Limb (tissue), 2 donors: ENCODE measurements around the gene BBLN.
"Not testable (repeated sequence)": the region's sequence is repeated elsewhere in the genome, so short reads cannot be mapped to it uniquely, and the experiment has no call there.

Source experiments
- DNase-seq, 2 donors: peaks; one replicate each; pipeline ENCODE4 v3.0.0-alpha.2; 2016; ENCODE audit errors: extremely low spot score in 2 of 2

Gene BBLN

DNA sequence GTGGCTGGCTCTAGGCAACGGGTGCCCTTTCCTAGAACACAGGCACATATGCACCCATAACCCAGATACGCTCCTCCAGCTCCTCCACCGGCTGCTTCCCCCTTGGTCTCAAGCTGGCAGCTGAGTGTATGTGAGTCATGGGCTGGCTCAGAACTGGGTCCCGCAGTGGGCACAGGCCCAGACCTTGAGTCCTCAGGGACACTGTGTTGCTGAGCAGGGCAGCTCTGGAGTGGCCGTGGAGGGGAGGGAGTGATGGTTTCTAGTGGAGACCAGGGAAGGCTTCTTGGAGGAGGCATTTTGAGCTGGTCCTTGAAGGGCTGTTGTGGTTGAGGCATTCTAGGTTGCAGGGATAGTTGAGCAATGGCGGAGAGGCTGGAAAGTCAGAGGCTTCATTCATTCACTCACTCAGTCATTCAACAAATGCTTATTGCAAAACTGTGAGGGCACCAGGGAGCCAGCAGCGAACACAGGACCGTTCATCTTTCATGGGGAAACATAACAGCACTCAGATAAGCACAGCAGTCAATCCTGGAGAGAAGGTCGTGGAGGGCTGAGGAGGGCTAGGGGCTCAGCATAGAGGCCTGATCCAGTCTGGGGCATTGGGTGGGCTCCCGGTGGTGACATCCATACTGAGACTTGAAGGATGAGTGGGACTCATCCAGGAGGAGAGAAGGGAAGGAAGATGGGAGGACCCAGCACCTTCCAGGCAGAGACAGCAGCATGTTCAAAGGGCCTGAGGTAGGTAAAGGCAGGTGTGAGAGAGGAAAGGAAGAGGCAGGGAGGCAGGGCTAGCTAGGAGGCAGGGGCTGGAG, 2.4 kb downstream of the BBLN start:
- no peak for DNase-seq

DNA sequence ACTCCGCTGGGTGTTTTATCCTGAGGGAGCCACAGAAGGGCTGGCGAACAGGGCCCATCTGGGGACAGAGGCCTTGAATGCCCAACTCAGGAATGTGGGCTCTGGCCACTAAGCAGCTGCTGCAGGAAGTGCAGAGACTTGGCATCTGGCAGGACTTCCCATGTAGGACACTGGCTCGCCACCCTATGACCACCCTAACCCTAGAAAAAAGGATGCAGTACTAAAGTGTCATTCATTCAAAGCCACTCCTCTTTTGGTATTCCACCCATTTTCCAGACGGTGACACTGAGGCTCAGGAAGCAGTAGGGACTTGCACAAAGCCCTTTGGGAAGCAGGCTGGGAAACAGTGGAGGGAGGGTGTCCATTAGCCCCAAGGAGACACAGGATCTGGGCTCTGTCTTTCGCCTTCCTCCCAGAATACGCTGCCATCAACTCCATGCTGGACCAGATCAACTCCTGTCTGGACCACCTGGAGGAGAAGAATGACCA, 3.0 kb downstream of the BBLN start:
- no peak for DNase-seq

DNA sequence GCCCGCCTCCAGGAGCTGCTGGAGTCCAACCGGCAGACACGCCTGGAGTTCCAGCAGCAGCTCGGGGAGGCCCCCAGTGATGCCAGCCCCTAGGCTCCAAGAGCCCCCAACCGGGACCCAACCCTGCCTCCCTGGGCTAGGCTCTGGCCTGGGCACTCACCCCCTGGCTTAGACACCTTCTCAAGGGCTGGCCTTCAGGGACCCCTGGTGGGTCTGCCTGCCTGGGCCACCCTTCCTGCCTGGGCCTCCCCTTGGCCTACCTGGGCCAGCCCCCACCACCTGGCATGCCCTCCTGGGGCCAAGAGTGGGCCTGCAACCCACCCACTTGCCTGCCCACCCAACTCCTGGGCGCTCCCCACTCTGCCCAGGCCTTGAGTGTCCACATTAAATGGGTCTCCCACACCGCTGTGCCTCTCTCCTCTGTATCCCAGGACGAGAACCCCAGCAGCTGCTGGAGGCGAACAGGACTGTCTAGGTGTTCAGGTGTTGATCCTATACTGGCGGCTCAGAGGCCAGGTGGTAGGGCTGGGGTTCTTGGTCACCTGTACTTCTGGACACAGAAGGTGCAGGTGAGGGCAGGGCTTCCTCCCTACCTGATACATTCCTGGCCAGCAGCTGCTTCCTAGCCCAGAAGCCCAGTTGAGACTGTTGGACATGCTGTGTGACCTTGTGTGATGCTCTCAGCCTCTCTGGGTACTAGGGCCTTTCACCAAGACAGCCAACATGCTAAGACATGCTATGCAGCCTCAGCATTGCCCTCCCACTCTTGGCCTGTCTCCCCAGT, 3.6 kb downstream of the BBLN start:
- DNase-seq, result no peak

DNA sequence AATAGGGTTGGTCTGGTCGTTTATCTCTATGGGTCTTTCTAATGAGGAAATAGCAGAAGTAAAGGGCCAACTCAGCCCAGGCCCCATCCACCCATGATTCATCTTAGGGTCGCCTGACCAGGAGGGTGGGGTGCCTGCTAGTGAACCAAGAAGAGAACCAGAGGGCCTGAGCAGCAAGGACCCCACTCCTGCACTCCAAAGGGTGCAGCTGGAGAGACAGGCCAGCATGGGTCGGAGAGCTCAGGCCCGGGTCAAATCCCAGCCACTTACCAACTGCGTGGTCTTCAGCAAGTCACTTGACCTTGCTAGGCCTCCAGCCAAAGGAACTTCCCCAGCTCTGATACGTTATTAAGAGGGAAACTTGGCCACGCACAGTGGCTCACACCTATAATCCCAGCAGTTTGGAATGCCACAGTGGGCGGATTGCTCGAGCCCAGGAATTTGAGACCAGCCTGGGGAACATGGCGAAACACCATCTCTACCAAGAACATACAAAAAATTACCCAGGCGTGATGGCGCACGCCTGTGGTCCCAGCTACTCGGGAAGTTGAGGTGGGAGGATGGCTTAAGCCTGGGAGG, 4.3 kb downstream of the BBLN start:
- DNase-seq, result no peak

DNA sequence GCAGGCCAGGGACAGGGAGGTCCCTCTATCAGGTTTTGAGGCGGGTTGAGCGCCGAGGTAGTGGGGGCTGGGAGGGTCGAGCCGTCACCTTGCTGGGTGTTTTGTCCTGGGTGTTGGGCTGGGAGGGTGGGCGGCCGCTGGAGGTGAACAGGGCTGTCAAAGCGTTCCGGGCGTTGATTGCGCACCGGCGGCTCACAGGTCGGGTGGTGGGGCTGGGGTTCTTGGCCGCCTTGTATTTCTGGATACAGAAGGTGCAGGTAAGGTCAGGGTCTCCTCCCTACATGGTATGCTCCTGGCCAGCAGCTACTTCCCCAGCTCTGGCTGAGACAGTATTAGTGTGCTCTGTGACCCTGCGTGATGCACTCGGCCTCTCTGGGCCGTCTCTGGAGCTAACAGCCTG, 6.1 kb downstream of the BBLN start:
- DNase-seq, result no peak

DNA sequence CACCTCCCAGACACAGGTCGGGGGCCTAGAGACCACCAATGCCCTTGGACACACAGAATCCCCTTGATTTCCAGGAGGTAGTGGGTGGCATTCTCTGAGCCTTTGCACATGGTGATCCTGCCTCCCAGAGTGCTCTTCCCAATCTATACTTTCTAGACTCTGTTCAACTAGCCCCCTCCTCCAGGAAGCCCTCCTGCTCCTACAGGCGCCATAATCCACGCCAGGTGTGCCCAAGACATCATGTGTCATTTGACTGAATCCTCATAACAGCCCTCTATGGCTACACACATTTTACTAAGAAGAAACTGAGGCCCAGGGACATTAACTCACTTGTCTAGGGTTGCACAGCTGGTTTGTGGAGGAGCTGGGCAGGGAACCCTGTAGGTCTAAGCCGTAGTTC, 7.1 kb downstream of the BBLN start:
- no peak for DNase-seq

DNA sequence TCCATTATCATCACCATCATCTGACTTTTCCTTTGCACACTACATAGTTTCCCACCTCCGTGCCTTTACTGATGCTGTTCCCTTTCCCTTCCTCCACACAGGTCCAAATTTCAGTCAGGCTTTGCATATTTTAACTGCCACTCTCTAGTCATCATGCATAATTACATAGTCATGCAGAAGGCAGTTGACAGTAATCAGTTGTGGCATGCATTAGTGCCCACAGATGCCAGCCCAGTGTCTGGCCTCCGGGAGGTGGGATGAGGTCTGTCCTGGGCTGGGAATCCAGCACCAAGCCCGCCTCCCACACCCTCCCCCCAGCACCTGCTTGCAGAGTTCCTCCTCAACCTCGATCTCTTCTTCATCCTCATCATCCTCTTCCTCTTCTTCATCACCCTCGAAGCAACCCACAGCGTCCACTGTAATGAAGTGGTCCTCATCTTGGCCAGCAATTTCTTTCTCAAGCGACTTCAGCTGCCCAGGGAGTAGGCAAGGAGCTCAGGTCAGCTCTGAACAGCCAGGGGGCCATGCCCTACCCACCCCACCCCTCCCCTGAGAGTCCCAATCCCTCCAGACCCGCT, 8.8 kb downstream of the BBLN start:
- DNase-seq, result no peak

DNA sequence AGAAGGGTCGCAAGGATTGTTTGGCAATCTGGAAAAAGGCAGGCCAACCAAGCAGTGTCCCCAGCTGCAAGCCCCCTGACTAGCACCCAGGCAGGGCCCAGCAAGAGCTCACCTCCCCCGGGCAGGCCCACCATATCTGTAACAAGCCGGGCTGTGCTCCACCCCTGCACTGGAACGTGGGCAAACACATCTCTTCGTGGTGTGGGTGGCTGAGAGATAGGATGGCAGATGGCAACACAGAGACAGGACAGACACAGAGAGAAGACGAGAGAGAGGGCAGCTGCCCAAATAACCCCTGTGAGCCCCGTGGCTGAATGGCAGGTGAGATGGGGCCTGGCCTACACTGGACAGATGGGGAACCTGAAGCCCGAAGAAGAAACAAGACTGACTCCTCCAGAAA, 9.4 kb downstream of the BBLN start:
- DNase-seq, result no peak

DNA sequence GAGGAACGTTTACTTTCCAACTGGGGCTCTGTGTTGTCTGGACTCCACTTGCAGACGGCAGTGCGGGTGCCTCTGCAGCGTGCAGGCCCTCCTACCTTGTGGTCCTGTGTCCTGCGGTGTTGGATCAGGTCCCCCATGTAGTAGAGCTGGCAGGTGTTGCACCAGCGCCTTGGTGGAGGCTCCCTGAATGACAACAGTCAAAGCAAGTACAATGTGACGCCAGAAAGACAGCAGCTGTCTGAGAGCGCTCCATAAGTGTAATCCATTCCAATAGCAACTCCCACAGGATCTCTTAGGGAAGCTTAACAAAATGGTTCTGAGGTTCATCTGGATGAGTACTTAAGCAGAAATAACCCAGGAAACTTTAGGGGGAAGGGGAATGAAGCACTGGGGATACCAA, 9.9 kb downstream of the BBLN start:
- no peak for DNase-seq

DNA sequence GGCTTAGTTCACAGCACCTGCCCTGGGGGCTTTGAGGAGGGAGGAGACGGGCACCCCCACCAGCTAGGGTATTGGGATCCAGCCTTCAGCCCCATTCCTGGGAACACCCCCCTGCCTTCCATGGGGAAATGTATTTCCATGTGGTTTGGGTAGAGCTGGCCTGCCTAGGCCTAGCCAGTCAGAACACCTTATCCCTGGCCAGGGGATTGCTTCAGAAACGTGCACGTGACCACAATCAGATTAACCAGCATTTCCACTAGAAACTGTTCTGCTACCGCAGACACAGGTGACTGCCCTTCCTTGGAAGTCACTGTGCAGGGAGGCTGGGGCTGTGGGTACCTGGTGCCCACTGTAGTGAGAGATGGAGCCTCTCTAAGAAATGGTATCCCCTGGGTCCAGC, 14.0 kb downstream of the BBLN start:
- DNase-seq, result no peak

DNA sequence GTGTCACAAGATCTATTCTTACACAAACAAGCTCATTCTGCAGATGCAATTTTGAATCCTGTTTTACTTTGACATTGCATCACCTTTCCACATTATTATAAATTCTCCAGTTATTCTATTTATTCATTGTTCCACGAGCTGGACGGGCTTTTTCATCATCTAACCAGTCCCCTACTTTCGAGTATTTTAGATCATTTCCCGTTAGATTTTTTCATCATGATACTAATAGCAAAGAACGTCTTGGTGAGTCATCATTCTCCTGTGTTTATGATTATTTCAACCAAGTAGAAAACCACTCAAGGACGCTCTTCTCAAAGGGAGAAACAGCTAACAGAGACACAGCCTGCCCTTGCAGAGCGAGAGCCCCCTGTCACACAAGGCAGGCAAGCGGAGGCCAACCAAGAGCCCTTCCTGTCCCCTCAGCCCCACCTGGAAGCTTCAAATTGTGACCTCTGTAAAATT, 15.1 kb downstream of the BBLN start:
- no peak for DNase-seq

DNA sequence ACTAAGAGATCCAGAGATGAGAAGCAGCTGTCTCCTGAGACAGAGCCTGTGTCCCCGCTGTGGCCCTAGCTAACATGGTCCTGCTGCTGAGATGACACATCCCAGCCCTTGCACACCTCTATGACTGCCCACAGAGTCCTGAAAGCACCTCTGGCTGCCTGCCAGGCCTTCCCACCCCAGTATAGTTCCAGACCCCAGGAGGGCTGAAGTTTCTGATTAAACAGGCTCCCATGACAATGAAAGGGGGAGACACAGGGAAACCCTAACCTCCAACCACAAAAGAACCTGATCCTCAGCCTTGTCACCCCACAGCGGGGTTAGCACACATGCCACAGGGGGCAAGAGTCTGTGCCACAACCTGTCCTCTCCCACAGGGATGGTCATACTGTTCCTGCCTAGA, 15.7 kb downstream of the BBLN start:
- no peak for DNase-seq

DNA sequence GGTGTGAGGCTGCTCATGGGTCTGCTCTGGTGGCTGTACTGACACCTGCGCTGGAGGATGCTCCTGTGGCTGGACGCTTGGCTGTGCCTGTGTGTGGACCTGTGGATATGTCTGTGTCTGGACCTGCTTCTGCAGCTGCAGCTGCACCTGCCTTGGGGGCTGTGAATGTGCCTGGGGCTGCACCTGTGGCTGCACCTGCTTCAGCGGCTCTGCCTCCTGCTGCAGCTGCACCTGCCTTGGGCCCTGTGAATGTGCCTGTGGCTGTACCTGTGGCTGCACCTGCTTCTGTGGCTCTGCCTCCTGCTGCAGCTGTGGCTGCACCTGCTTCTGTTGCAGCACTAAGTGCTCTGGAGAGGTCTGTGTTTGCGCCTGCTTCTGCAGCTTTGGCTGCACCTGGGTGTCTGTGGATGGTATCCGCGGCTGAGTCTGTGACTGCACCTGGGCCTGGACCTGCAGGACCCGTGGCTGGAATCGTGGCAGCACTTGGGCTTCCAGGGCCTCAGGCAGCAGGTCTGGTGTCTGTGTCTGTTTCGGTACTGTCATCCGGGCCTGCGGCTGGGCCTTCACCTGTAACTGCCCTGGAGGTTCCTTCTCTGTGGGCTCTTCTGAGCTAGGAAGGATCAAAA, 18.9 kb downstream of the BBLN start:
- no peak for DNase-seq

DNA sequence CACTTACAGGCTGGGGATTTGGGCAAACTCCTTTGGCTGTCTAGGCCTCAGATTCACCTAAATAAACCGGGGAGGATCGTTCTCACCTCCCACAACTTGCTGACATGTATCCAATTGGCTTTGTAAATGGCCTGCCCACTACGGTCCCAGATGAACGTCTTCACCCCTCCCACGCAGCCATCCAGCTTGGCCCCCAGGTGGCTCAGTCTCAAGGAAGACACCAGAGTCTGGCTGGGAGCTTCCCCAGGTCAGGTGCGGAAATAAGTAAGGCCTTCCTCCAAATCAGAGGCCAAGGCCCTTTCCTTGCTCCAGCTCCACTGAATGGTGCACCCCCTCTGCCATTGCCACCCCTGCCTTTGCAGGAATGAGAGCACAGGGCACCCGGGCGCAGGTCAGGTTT, 19.9 kb downstream of the BBLN start:
- DNase-seq, result no peak

DNA sequence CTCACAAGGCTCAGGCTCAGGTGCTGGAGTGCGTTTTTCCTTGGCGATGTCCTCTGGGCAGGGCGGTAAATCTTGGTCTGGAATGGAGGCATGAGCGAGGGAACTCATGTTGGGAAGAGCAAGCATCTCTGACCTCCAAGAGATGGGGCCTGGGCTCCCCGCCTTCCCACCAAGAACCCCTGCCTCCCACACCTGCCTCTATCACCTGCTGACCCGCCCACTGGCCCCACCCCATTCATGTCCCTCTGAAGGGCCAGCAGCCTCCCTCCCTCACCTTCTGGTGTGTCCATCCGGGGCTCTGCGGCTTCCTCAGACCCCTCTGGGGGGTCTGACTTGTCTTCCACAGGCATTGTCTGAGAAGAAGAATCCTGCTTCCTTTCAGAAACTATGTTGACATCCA, 20.4 kb downstream of the BBLN start:
- no peak for DNase-seq

DNA sequence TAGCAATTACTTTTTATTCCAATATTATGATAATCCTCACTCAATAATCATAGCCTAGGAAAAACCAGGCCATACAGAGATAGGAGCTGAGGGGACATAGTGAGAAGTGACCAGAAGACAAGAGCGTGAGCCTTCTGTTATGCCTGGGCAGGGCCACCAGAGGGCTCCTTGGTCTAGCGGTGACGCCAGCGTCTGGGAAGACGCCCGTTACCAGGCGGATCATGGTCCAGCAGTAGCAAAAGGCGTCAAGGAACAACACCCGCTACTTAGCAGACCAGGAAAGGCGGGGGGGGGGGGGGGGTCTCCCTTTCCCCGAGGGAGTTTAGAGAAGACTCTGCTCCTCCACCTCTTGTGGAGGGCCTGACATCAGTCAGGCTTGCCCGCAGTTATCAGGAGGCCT, 21.4 kb downstream of the BBLN start:
- not testable (repeated sequence) for DNase-seq

DNA sequence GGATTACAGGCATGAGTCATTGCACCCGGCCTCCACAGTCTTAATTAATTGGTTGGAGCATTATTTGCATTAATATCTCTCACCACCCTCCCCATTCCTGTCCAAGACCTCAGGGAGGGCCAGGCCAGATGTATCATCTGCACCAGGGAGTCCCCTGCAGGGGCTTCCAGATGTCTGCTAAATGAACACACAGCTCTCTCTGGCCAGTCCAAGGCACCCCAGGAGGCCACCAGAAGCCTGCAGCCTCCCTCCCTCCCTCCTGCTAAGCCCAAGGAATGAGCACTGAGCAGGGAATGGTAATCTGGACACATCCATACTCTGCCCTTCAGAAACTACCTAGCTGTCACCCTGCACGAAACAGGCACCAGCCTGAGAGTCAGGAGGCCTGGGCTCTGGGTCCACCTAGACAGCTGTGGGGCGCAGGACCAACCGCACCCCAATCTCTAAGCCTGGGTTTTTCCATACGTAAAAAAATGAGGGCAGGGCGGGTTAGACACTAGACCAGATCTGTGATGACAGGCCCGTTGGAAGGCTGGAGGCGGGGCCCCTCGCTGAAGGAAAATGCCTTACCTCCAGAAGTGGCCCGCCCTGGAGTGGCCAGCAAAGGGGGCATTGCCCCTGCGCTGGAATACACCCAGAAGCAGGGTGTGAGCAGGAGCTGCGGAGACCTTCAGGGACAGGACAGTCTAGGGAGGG, 23.0 kb downstream of the BBLN start:
- no peak for DNase-seq

DNA sequence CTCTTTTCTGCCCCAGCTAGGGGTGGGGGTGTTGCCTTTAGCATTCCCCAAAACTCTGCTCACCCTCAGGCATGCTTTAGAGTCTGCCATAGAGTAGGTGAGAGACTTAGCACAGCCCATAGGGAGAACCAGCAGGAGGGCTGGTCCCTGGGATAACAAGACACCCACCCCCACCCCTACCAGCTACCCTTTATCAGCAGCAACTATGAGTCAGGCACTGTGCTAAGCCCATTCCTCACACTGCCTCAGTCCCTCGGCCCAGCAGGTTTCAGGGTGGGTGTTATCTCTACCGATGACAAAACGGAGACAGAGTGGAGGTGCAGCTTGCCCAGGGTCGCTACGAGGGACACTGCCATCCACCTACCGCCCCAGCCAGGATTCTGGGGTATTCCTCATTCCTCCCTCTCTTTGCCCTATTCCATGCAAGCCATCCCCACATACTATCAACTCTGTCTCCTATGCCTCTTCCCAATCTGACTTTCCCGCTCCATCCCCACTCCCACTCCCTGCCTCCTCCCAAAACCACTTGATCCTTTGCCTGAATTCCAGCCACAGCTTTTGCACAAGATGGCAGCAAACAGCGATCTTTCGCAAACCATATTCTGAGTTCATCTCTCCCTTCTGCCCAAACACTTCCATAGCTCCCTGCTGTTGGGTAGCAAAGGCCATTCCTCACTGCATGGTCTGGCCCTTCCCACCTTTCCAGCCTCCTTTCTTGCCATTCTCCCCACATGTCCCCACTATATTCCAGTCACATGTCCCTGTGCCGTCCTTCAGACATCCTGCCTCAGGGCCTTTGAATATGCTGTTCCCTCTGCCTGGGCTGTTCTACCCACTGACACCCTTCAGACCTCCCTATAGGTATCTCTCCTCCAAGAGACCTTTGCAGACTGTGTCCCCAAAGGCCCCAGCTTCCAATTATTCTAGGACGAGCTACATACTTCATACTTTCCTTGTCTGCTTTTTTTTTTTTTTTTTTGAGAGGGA, 26.2 kb downstream of the BBLN start:
- no peak for DNase-seq

DNA sequence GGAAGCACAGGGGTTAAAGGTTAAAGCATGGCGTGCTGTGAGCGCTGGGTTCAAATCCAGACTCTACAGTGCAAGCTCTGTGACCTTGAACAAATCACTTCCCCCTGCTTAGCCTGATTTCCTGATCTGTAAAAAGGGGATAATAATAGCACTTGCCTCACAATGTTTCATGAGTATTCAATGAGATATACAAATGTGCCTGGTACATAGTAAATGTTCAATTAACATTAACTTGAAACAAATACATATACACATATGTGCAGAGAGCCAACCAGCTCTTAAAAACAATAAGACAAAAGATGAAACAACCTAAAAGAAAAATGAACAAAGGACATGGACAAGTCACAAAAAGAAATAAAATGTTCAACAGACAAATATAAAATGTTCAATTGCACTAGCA, 27.3 kb downstream of the BBLN start:
- no peak for DNase-seq

DNA sequence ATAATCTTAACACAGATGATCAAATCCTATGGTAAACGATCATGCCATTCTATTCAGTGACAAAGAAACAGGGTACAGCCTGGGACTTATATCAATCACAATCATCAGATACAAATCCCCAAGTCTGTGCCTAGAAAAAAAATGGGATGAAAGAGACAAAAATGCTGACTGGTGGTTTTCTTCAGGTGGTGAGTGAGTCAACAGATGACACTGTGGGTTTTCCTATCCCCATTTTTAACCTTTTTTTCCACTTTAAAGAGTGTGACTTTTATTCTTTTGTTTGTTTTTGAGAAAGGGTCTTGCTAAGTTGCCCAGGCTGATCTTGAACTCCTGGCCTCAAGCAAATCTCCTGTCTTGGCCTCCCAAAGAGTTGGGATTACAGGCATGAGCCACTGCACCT, 28.1 kb downstream of the BBLN start:
- DNase-seq, result no peak
